Right lobe of liver (tissue), 6 donors: Measurements from ENCODE around the gene S1PR5. TPM values are rescaled to one million over a fixed set of nuclear protein-coding genes. Genes with fewer than 3 reads are reported as not detected.
"Not testable (repeated sequence)": the region's sequence is repeated elsewhere in the genome, so short reads cannot be mapped to it uniquely, and the experiment has no call there.

Experiments
- ATAC-seq, 4 donors: fragments of 200-7000 bp; cut with Tn5 transposase; one replicate each; pipeline ENCODE4 v1.9.1; 2020; ENCODE audit warnings: mild to moderate bottlenecking in 4 of 4, moderate library complexity in 4 of 4
- DNase-seq, 3 donors: peaks; one replicate each; pipeline ENCODE4 v3.0.0-alpha.2; 2020
- H3K27ac ChIP-seq, 3 donors: fragments of 200-600 bp; one replicate each; pipeline ENCODE4 v1.8.0; 2022
- H3K27me3 ChIP-seq, 2 donors: fragments of 200-600 bp; one replicate each; pipeline ENCODE4 v1.8.0; 2022
- H3K36me3 ChIP-seq, 4 donors: fragments of 200-600 bp; sonication (generic) in 1 of 4; one replicate each; pipeline versions ENCODE4 v1.5.1 to v1.8.0; 2017 to 2022; ENCODE audit warnings: control low read depth in 1 of 4
- H3K4me1 ChIP-seq, 4 donors: fragments of 200-600 bp; sonication (generic) in 1 of 4; one replicate each; pipeline versions ENCODE4 v1.5.1 to v1.8.0; 2017 to 2022; ENCODE audit warnings: control low read depth in 1 of 4
- H3K4me3 ChIP-seq, 3 donors: fragments of 200-600 bp; one replicate each; pipeline ENCODE4 v1.8.0; 2022
- H3K9me3 ChIP-seq, 4 donors: fragments of 200-600 bp; sonication (generic) in 1 of 4; one replicate each; pipeline versions ENCODE4 v1.5.1 to v1.8.0; 2017 to 2022; ENCODE audit warnings: control low read depth in 1 of 4
- POLR2A ChIP-seq: fragments of 450-650 bp; IDR thresholded peaks from one replicate; pipeline ENCODE4 v1.6.1; 2017; ENCODE audit warnings: antibody characterized with exemption, mild to moderate bottlenecking
- WGBS: methylation state at CpG from one replicate; pipeline ENCODE4 v1.1.6; 2018; ENCODE audit warnings: low coverage, low lambda C conversion rate; ENCODE audit not compliant: insufficient coverage; ENCODE audit errors: missing lambda C conversion rate; 5-methylcytosine and 5-hydroxymethylcytosine counted together
- intact Hi-C, 2 donors: fragments of 100-400 bp; cut with DNase I; formaldehyde crosslinking; loops; one replicate each; pipeline versions ENCODE4 v1.11.2 to v1.14.1; 2022
- total RNA-seq, 6 experiments: library from RNA; depleted of rRNA in 2 of 6; stranded (reverse); fragments of >200 nt in 2 of 6; fragmentation: NEBNext Ultra II Directional in 3 of 6; extraction: Animal tissue kit (Norgen Biotek cat#: 25700) in 3 of 6; gene quantifications; one replicate each; pipeline versions ENCODE4 v1.1.0 to v1.2.4, GENCODE V29; 2016 to 2023
- TF ChIP-seq, protein P1 (sequence below), 4 donors: fragments of 200-600 bp in 3 of 4; fragments of 450-650 bp in 1 of 4; IDR thresholded peaks; one replicate each; pipeline versions ENCODE4 v1.5.1 to v1.8.0; 2016 to 2022; ENCODE audit warnings: antibody characterized with exemption in 4 of 4, mild to moderate bottlenecking in 2 of 4
- donor health status: DM: no; HTN: yes; CAD: no.
- donor health status: DM: no; HTN: no; CAD: no.
- donor health status: DM: no; HTN: no; CAD: no.
- donor health status: DM: no; HTN: yes; CAD: no.
- donor health status: DM: no; HTN: yes; CAD: no.

The S1PR5 gene
- total RNA-seq, 6 experiments from 2014 or later = 0.20 to 0.43 (median 0.35) TPM; not detected in 1

DNA sequence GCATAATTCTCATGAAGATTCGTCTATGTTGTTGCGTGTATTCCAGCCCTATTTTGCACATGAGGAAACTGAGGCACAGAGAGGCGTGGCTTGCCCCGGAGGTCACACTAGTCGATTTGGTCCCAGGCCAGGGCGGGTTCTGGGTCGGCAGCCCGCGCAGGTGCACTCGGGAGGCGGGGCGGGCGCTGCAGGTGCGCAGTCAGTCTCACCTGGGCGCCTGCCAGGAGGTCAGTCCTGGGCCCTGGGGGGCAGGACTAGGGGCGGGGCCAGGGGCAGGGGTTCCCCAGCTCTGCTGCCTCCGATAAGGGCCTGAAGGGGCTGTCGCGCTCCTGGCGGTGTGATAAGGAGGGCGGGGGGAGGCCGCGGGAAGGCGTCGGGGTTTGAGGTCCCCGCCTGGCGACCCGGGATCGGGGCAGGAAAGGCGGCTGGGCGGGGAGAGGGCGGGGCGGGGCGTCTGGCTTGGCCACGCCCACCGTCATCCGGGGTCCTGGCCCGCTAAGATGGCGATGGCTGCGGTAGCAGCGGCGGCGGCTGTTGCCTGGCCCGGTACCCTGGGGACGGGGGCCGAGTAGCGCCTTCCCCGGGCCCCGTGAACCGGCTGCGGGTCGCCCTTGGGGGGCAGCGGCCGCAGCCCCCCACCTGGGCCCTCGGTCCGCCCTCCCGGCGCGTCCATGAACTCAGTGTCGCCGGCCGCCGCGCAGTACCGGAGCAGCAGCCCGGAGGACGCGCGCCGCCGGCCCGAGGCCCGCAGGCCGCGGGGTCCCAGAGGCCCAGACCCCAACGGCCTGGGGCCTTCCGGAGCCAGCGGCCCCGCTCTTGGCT, 26.4 kb upstream of the S1PR5 start, which contains the start of gene ATG4D:
TSS of gene ATG4D (plus strand) at position 485 of the 822 bp plus-strand sequence. CDS start at position 672, 187 bp downstream.
- ATAC-seq (peak; percentile 84 to 87 (median 86)), DNase-seq (peak; percentile 90 to 92 (median 92))
- intact Hi-C loops = no loop called here
- Histone ChIP-seq H3K27ac (peak within 1 kb of the TSS; percentile 81 to 89 (median 85)), H3K9me3 (no peaks in the 10 kb centered on the region), H3K27me3 (no peaks in the 10 kb centered on the region), H3K4me3 (peak within 1 kb of the TSS; percentile 93 to 99 (median 97)), H3K36me3 (peaks cover 0 to 21% (median 2%) of the 10 kb centered on the region in 4 donors), H3K4me1 (peaks cover 0 to 13% (median 2%) of the 10 kb centered on the region in 4 donors)
- peak; percentile 74 for TF ChIP-seq POLR2A
- TF ChIP-seq, protein P1, sequence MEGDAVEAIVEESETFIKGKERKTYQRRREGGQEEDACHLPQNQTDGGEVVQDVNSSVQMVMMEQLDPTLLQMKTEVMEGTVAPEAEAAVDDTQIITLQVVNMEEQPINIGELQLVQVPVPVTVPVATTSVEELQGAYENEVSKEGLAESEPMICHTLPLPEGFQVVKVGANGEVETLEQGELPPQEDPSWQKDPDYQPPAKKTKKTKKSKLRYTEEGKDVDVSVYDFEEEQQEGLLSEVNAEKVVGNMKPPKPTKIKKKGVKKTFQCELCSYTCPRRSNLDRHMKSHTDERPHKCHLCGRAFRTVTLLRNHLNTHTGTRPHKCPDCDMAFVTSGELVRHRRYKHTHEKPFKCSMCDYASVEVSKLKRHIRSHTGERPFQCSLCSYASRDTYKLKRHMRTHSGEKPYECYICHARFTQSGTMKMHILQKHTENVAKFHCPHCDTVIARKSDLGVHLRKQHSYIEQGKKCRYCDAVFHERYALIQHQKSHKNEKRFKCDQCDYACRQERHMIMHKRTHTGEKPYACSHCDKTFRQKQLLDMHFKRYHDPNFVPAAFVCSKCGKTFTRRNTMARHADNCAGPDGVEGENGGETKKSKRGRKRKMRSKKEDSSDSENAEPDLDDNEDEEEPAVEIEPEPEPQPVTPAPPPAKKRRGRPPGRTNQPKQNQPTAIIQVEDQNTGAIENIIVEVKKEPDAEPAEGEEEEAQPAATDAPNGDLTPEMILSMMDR (IDR thresholded peaks at IDR 0.05) = no peak
- 4% methylated on average over 9 of the region's 79 CpGs for WGBS

DNA sequence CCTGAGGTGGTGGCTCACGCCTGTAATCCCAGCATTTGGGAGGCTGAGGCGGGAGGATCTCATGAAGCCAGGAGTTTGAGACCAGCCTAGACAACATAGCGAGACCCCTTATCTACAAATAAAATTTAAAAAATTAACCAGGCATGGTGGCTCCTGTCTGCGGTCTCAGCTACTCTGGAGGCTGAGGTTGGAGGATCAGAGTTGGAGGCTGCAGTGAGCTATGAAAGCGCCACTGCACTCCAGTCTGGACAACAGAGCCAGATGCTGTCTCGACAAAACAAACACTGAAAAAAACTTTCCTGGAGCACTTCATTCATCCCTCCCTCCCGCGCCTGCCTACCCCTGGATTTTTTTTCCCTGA, 25.8 kb upstream of the S1PR5 start:
- ATAC-seq = no peak
- peak overlapping the region; percentile 93 to 99 (median 97) for H3K4me3 ChIP-seq

GRCh38 chr19:10539016-10539415, 21.8 kb upstream of the S1PR5 start:
- H3K27me3 ChIP-seq, ATAC-seq, H3K4me3 ChIP-seq, H3K4me1 ChIP-seq, DNase-seq, H3K9me3 ChIP-seq, H3K27ac ChIP-seq, H3K36me3 ChIP-seq, intact Hi-C loops: not testable (repeated sequence)
- 18% methylated on average over 2 of the region's 9 CpGs for WGBS

More for the DNA sequence above, 25.8 kb upstream of the S1PR5 start:
- Histone ChIP-seq H3K4me1 (peaks cover 0 to 13% (median 2%) of the 10 kb centered on the region in 4 donors), H3K36me3 (peaks cover 0 to 17% (median 0%) of the 10 kb centered on the region in 4 donors), H3K27me3 (no peaks in the 10 kb centered on the region), H3K27ac (peak overlapping the region in 2 of 3 donors; percentile 81 to 85), H3K9me3 (no peaks in the 10 kb centered on the region)
- intact Hi-C loops = no loop called here
- WGBS = 52% methylated on average over 6 of the region's 8 CpGs
- no peak for DNase-seq
- TF ChIP-seq, protein P1 (IDR thresholded peaks at IDR 0.05) = no peak
- no peak for TF ChIP-seq POLR2A

GRCh38 chr19:10538204-10538983, 21.1 kb upstream of the S1PR5 start:
- no peak for TF ChIP-seq POLR2A
- TF ChIP-seq, protein P1 (IDR thresholded peaks at IDR 0.05) = no peak
- no peak for ATAC-seq
- H3K4me3 ChIP-seq = no peak overlapping the region
- DNase-seq = no peak
- intact Hi-C loops = no loop called here
- WGBS = 60% methylated on average over 14 of the region's 20 CpGs
- no peaks in the 10 kb centered on the region for H3K27me3 ChIP-seq
- H3K4me1 ChIP-seq = peaks cover 0 to 4% (median 0%) of the 10 kb centered on the region in 4 donors
- H3K9me3 ChIP-seq = no peaks in the 10 kb centered on the region
- H3K36me3 ChIP-seq = no peaks in the 10 kb centered on the region
- no peak overlapping the region for H3K27ac ChIP-seq
